ENCODE measurements around the gene DSCAML1.

DNA sequence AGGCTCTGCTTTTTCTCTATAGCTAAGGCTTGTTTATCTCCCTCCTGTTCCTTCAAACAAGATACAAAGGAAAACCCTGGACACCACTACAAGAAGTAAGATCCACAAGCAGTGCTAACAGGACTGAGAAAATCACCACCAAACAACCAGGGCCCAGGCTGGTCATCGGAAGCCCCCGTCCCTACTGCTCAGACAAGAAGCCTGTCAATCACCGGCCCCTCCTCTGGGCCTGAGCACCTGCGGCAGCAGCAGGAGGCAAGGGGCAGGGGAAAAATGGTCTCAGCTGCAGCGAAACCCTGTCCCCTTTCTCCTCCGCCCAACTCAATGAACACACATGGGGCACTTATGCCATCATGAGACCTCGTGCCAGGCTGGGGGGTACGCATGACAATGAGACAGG, 314.1 kb downstream of the DSCAML1 start:
- TF ChIP-seq CTCF (conservative IDR thresholded peaks at IDR 0.05; ENCODE audit: low read length) (no peak), EZH2phosphoT487 (IDR thresholded peaks at IDR 0.05; ENCODE audit: borderline replicate concordance, low read depth, low read length) (no peak)

Data from OCI-LY7 (cell line).